Heart right ventricle (tissue), 16 donors: Measurements from ENCODE around the gene TRMT11. TPM values are rescaled to one million over a fixed set of nuclear protein-coding genes. Genes with fewer than 3 reads are reported as not detected.

Source experiments
- ATAC-seq, 8 donors: fragments of 200-7000 bp; cut with Tn5 transposase; one replicate each; pipeline ENCODE4 v1.9.1; 2020; ENCODE audit warnings: mild to moderate bottlenecking in 8 of 8, moderate library complexity in 8 of 8, moderate number of reproducible peaks in 1 of 8
- DNase-seq, 2 donors: peaks; one replicate each; pipeline ENCODE4 v3.0.0-alpha.2; 2020
- H3K27ac ChIP-seq, 10 donors: fragments of 200-600 bp; sonication (generic) in 2 of 10; one replicate each; pipeline versions ENCODE4 v1.5.0 to v1.8.0; 2020 to 2022; ENCODE audit warnings: mild to moderate bottlenecking in 3 of 10
- H3K27me3 ChIP-seq, 7 donors: fragments of 200-600 bp; one replicate each; pipeline ENCODE4 v1.8.0; 2021 to 2022; ENCODE audit warnings: mild to moderate bottlenecking in 2 of 7
- H3K36me3 ChIP-seq, 9 donors: fragments of 200-600 bp; sonication (generic) in 1 of 9; one replicate each; pipeline versions ENCODE4 v1.5.0 to v1.8.0; 2020 to 2022; ENCODE audit warnings: mild to moderate bottlenecking in 2 of 9
- H3K4me1 ChIP-seq, 9 donors: fragments of 200-600 bp; sonication (generic) in 1 of 9; one replicate each; pipeline versions ENCODE4 v1.5.0 to v1.8.0; 2020 to 2022; ENCODE audit warnings: mild to moderate bottlenecking in 4 of 9
- H3K4me3 ChIP-seq, 10 donors: fragments of 200-600 bp; sonication (generic) in 2 of 10; one replicate each; pipeline versions ENCODE4 v1.5.0 to v1.8.0; 2020 to 2022; ENCODE audit warnings: mild to moderate bottlenecking in 7 of 10, moderate library complexity in 2 of 10
- H3K9me3 ChIP-seq, 11 donors: fragments of 200-600 bp in 10 of 11; sonication (generic) in 2 of 11; one replicate each; pipeline versions ENCODE4 v1.5.0 to v1.8.0; 2013 to 2022; ENCODE audit warnings: mild to moderate bottlenecking in 2 of 11, control low read depth in 1 of 11, moderate library complexity in 1 of 11
- WGBS, 2 donors: extraction: QIAGEN DNeasy Blood & Tissue Kit; methylation state at CpG; one replicate each; pipeline ENCODE4 v1.1.7; 2013; ENCODE audit warnings: inconsistent platforms in 1 of 2; 5-methylcytosine and 5-hydroxymethylcytosine counted together
- intact Hi-C, 10 donors: fragments of 100-400 bp; cut with DNase I; formaldehyde crosslinking; loops; one replicate each; pipeline versions ENCODE4 v1.11.1 to v1.14.2; 2022
- polyA plus RNA-seq, 2 donors: library from polyadenylated mRNA; stranded (reverse); fragments of 200-250 nt; gene quantifications; one replicate each; pipeline ENCODE4 v1.2.3, GENCODE V29; 2013
- total RNA-seq, 10 donors: library from RNA; stranded (reverse); fragmentation: NEBNext Ultra II Directional in 3 of 10; extraction: Animal tissue kit (Norgen Biotek cat#: 25700) in 3 of 10; gene quantifications; one replicate each; pipeline versions ENCODE4 v1.2.1 to v1.2.4, GENCODE V29; 2021 to 2023
- TF ChIP-seq, protein P1 (sequence below), 9 donors: fragments of 200-600 bp; sonication (generic) in 2 of 9; IDR thresholded peaks; one replicate each; pipeline versions ENCODE4 v1.5.0 to v1.8.0; 2021 to 2022; ENCODE audit warnings: antibody characterized with exemption in 9 of 9, mild to moderate bottlenecking in 5 of 9, moderate library complexity in 1 of 9
- donor health status: Arrhythmogenic right ventricular cardiomyopathy.
- donor health status: ischemic (EF 13 %, LVEDD 7.1; RV severe dilation, severe dysfunction).
- donor health status: healthy with polysubstance abuse.
- donor health status: DM: no; HTN: yes; CAD: no.
- donor health status: DM: no; HTN: no; CAD: no.
- donor health status: ischemic (EF 25% LVEDD 6.9; RV normal size, moderate dysfunction).
- donor health status: ischemic (EF 25% LVEDD 5.7; RV mildly dilated, moderate dysfunction).
- donor health status: healthy.
- donor health status: DM: yes; HTN: yes; CAD: no.
- donor health status: Ischemic cardiomyopathy.
- donor health status: ischemic (EF 35%, LVEDD 5.7; RV mildly dilated, moderate dysfunction).
- donor health status: nonischemic (EF 11% LVEDD 7.7; RV severe dilation, severe dysfunction).
- donor health status: DM: yes; HTN: yes; CAD: no.
- donor health status: PGD.
- donor health status: ischemic (EF 29% LVEDD 5.4; RV normal size, mild dysfunction).
- donor health status: nonischemic (EF 23%, LVEDD 6.1; RV moderate dilation, normal function).

Gene TRMT11
- total and polyA plus RNA-seq, 12 donors, result 7.2 to 15.8 (median 11.0) TPM

DNA sequence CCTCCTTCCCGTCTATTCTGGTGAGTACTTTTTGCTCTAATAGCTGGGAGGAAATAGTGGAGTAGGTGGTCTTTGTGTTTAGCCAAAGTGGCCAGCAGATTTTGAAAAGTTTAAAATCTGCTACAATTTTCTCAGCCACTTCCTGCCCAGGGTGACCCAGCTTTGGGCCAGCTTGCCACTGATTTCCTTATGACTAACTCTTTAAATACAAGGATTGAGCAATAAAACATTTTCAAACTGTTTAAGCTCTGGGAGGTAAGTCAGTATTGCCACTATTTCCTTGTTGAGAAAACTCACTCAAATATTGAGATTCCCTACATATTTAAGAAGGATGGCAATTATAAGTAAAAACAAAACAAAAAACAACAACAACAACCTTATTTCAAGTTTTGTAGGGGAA, 54.5 kb downstream of the TRMT11 start:
- WGBS, 2 donors, result 75% methylated on average over 1 of the region's 1 CpG
- TF ChIP-seq, protein P1, sequence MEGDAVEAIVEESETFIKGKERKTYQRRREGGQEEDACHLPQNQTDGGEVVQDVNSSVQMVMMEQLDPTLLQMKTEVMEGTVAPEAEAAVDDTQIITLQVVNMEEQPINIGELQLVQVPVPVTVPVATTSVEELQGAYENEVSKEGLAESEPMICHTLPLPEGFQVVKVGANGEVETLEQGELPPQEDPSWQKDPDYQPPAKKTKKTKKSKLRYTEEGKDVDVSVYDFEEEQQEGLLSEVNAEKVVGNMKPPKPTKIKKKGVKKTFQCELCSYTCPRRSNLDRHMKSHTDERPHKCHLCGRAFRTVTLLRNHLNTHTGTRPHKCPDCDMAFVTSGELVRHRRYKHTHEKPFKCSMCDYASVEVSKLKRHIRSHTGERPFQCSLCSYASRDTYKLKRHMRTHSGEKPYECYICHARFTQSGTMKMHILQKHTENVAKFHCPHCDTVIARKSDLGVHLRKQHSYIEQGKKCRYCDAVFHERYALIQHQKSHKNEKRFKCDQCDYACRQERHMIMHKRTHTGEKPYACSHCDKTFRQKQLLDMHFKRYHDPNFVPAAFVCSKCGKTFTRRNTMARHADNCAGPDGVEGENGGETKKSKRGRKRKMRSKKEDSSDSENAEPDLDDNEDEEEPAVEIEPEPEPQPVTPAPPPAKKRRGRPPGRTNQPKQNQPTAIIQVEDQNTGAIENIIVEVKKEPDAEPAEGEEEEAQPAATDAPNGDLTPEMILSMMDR (IDR thresholded peaks at IDR 0.05), result no peak
- peaks cover 0 to 12% (median 0%) of the 10 kb centered on the region in 9 donors for H3K4me1 ChIP-seq
- H3K27me3 ChIP-seq, result no peaks in the 10 kb centered on the region
- H3K27ac ChIP-seq, result peak overlapping the region in 2 of 10 donors; percentile 3 to 16
- DNase-seq, result no peak
- peaks cover 0 to 10% (median 3%) of the 10 kb centered on the region in 11 donors for H3K9me3 ChIP-seq
- ATAC-seq, result no peak
- H3K4me3 ChIP-seq, result no peak overlapping the region
- intact Hi-C loops, result no loop called here
- peaks cover 0 to 52% (median 0%) of the 10 kb centered on the region in 9 donors for H3K36me3 ChIP-seq

DNA sequence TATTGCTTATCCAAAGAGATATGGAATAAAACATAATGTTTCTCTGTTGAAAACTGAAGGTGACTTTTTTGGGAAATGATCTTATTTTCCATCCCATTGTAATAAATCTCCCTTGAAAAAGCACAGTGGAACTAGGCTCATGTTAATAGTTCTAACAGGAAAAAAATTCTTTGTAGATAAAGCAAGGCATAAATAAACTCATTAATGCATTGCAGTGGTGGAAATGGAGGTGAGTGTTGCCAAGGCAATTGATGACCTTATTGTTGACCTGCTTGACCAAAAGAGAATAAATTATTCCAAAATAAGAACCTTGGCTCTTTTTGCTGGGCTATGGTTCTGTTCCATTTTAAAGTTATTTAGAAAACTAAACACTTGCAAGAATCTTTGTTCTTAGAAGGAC, 55.2 kb downstream of the TRMT11 start:
- H3K4me3 ChIP-seq, result no peak overlapping the region
- H3K27ac ChIP-seq, result peak overlapping the region in 1 of 10 donors; percentile 3
- no peaks in the 10 kb centered on the region for H3K27me3 ChIP-seq
- DNase-seq (no peak), ATAC-seq (peak in 2 of 8 donors; percentile 14 to 44)
- intact Hi-C loops, result no loop called here
- peaks cover 0 to 50% (median 0%) of the 10 kb centered on the region in 9 donors for H3K36me3 ChIP-seq
- TF ChIP-seq, protein P1 (IDR thresholded peaks at IDR 0.05), result no peak
- peaks cover 0 to 10% (median 3%) of the 10 kb centered on the region in 11 donors for H3K9me3 ChIP-seq
- H3K4me1 ChIP-seq, result peaks cover 0 to 12% (median 0%) of the 10 kb centered on the region in 9 donors

- ATAC-seq (no peak), DNase-seq (no peak)
- no peak overlapping the region for H3K4me3 ChIP-seq
- H3K27me3 ChIP-seq, result no peaks in the 10 kb centered on the region
- TF ChIP-seq, protein P1 (IDR thresholded peaks at IDR 0.05), result no peak
- 69 to 73% methylated on average over 1 of the region's 1 CpG for WGBS, 2 donors
- no peak overlapping the region for H3K27ac ChIP-seq
- H3K36me3 ChIP-seq, result peaks cover 0 to 47% (median 0%) of the 10 kb centered on the region in 9 donors
- intact Hi-C loops, result no loop called here
- peaks cover 0 to 10% (median 3%) of the 10 kb centered on the region in 11 donors for H3K9me3 ChIP-seq
- H3K4me1 ChIP-seq, result peaks cover 0 to 12% (median 0%) of the 10 kb centered on the region in 9 donors
Measured at GRCh38 chr6:126042001-126042419, 55.7 kb downstream of the TRMT11 start.

DNA sequence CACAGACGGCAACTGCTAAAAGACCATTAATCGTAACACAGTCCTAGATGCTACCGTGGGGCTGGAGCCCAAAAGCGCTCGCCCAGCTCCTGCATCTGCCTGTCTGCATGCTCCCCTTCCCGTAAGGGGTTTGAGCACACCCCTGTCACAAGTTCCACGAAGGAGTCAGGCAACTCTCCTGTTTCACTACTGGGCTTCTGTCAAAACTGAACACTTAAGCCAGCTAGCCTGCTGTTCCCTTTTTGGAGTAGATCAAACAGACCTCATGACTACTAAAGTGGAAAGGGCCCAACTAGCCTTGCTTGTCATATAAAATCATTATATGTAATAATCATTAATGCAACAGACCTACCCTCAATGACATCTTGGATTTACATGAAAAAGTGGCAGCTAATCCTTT, 61.3 kb downstream of the TRMT11 start:
- peaks cover 0 to 30% (median 7%) of the 10 kb centered on the region in 9 donors for H3K36me3 ChIP-seq
- 97% methylated on average over 7 of the region's 7 CpGs for WGBS, 2 donors
- ATAC-seq, result no peak
- TF ChIP-seq, protein P1 (IDR thresholded peaks at IDR 0.05), result no peak
- peaks cover 0 to 10% (median 3%) of the 10 kb centered on the region in 11 donors for H3K9me3 ChIP-seq
- intact Hi-C loops, result no loop called here
- H3K27me3 ChIP-seq, result no peaks in the 10 kb centered on the region
- peaks cover 0 to 10% (median 0%) of the 10 kb centered on the region in 9 donors for H3K4me1 ChIP-seq
- no peak overlapping the region for H3K27ac ChIP-seq
- DNase-seq, result no peak
- H3K4me3 ChIP-seq, result no peak overlapping the region
